ENCODE results near the gene ERC2.

- TF ChIP-seq POLR2AphosphoS5 (IDR thresholded peaks at IDR 0.05; ENCODE audit: low read depth, low read length) (no peak), TAF1 (IDR thresholded peaks at IDR 0.05; ENCODE audit: borderline replicate concordance, low read depth, low read length) (no peak)
These were observed 165.8 kb downstream of the ERC2 start for GRCh38 chr3:56302417-56302816.

Data from GM12892 (cell line).